Heart left ventricle (tissue), 13 donors: ENCODE data around the gene LSM8.

Experiments
- POLR2A ChIP-seq, 2 donors: fragments of 450-650 bp; IDR thresholded peaks; one replicate each; pipeline ENCODE4 v1.6.1; 2017; ENCODE audit warnings: antibody characterized with exemption in 2 of 2, mild to moderate bottlenecking in 2 of 2, moderate library complexity in 2 of 2
- TF ChIP-seq, protein P1 (sequence below), 12 donors: fragments of 200-600 bp; sonication (generic) in 4 of 12; IDR thresholded peaks; one replicate each; pipeline versions ENCODE4 v1.5.0 to v1.8.0; 2018 to 2022; ENCODE audit warnings: antibody characterized with exemption in 12 of 12, mild to moderate bottlenecking in 5 of 12
- donor health status: ischemic (EF 13 %, LVEDD 7.1; RV severe dilation, severe dysfunction).
- donor health status: DM: no; HTN: yes; CAD: no.
- donor health status: DM: no; HTN: no; CAD: no.
- donor health status: ischemic (EF 25% LVEDD 6.9; RV normal size, moderate dysfunction).
- donor health status: ischemic (EF 25% LVEDD 5.7; RV mildly dilated, moderate dysfunction).
- donor health status: ischemic (EF 35%, LVEDD 5.7; RV mildly dilated, moderate dysfunction).
- donor health status: nonischemic (EF 11% LVEDD 7.7; RV severe dilation, severe dysfunction).
- donor health status: DM: yes; HTN: yes; CAD: no.
- donor health status: PGD.
- donor health status: ischemic (EF 29% LVEDD 5.4; RV normal size, mild dysfunction).
- donor health status: nonischemic (EF 23%, LVEDD 6.1; RV moderate dilation, normal function).

DNA sequence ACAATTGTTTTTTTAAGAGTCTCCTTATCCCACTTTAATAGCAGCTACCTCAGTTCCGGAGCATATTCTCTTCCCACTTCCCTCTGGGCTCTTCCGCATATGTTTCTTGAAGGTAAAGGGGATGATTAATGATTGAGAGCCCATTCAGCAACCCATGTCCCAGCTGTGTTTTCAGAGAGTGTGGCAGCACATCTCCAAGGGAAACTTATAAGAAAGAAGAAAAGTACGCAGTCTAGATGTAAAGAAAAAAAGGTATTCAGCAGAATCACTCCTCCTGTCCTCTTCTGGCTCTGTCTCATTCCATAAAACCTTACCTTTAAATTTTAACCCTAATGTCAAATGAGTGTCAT, 30.8 kb downstream of the LSM8 start:
- TF ChIP-seq POLR2A (IDR thresholded peaks at IDR 0.05) = no peak
- TF ChIP-seq, protein P1, sequence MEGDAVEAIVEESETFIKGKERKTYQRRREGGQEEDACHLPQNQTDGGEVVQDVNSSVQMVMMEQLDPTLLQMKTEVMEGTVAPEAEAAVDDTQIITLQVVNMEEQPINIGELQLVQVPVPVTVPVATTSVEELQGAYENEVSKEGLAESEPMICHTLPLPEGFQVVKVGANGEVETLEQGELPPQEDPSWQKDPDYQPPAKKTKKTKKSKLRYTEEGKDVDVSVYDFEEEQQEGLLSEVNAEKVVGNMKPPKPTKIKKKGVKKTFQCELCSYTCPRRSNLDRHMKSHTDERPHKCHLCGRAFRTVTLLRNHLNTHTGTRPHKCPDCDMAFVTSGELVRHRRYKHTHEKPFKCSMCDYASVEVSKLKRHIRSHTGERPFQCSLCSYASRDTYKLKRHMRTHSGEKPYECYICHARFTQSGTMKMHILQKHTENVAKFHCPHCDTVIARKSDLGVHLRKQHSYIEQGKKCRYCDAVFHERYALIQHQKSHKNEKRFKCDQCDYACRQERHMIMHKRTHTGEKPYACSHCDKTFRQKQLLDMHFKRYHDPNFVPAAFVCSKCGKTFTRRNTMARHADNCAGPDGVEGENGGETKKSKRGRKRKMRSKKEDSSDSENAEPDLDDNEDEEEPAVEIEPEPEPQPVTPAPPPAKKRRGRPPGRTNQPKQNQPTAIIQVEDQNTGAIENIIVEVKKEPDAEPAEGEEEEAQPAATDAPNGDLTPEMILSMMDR (IDR thresholded peaks at IDR 0.05) = no peak
